ENCODE data around the gene TMEM184A.
A peak's percentile ranks its signal among the peaks of the same experiment; 100 is the strongest.

TMEM184A gene

GRCh38 chr7:1537535-1538412 is 18.2 kb downstream of the TMEM184A start:
- H2AFZ ChIP-seq (ENCODE audit: low read length), result peak overlapping the region; percentile 64
- WGBS, 2 donors (ENCODE audit: extremely low coverage in 2 of 2, insufficient read length in 2 of 2, insufficient replicate concordance in 1 of 2), result no CpG with 5 or more reads among the region's 56 CpGs
- peak overlapping the region; percentile 85 for H2BK15ac ChIP-seq (ENCODE audit: low read length)
- peaks cover 0 to 7% (median 0%) of the 10 kb centered on the region in 3 experiments for H3K27me3 ChIP-seq (ENCODE audit: control insufficient read depth in 3 of 3, insufficient read depth in 3 of 3, low read depth in 1 of 3, low read length in 3 of 3)
- H2BK5ac ChIP-seq (ENCODE audit: low read length), result peak overlapping the region; percentile 89
- H3K23ac ChIP-seq (ENCODE audit: low read depth, low read length, poor library complexity), result peak overlapping the region; percentile 93
- H3K9me3 ChIP-seq (replicated peaks in 1 of 2; ENCODE audit: control insufficient read depth in 2 of 2, insufficient read depth in 1 of 2, low read depth in 1 of 2, low read length in 2 of 2), result no peaks in the 10 kb centered on the region
- H3K14ac ChIP-seq (ENCODE audit: low read length), result peak overlapping the region; percentile 25
- H3K4ac ChIP-seq (ENCODE audit: low read length), result peak overlapping the region; percentile 58
- peak; percentile 82 for DNase-seq (ENCODE audit: low spot score)
- peak overlapping the region; percentile 34 for H4K91ac ChIP-seq (ENCODE audit: low read depth, low read length, poor library complexity)
- H3K4me1 ChIP-seq (ENCODE audit: control insufficient read depth in 2 of 2, insufficient read depth in 1 of 2, low read depth in 1 of 2, low read length in 2 of 2), result peaks cover 39 to 48% of the 10 kb centered on the region in 2 donors
- peak overlapping the region; percentile 99 for H2AK5ac ChIP-seq (ENCODE audit: low read depth, low read length)
- peak overlapping the region; percentile 93 for H3K27ac ChIP-seq (replicated peaks; ENCODE audit: low read length)
- H4K8ac ChIP-seq (ENCODE audit: low read depth, low read length), result no peak overlapping the region
- H3K79me1 ChIP-seq (ENCODE audit: low read depth, low read length), result peaks cover 20% of the 10 kb centered on the region
- peak overlapping the region; percentile 99 for H2BK120ac ChIP-seq (ENCODE audit: low read depth, low read length)
- peak overlapping the region; percentile 62 for H3K4me2 ChIP-seq (ENCODE audit: insufficient read depth, low read length, poor library complexity, severe bottlenecking)
- H3K36me3 ChIP-seq (replicated peaks in 1 of 2; ENCODE audit: control insufficient read depth in 2 of 2, insufficient read depth in 2 of 2, low read length in 2 of 2), result peaks cover 0 to 6% of the 10 kb centered on the region in 2 donors
- peak overlapping the region in 1 of 2 donors; percentile 9 for H3K4me3 ChIP-seq (ENCODE audit: low read length in 2 of 2)
- peak overlapping the region; percentile 77 for H3K9ac ChIP-seq (ENCODE audit: low read depth, low read length, poor library complexity)
- peak overlapping the region; percentile 98 for H3K18ac ChIP-seq (ENCODE audit: low read length)
- peak overlapping the region; percentile 48 for H2BK12ac ChIP-seq (ENCODE audit: low read length)

GRCh38 chr7:1536743-1537534 is 19.1 kb downstream of the TMEM184A start:
- Histone ChIP-seq H2BK12ac (ENCODE audit: low read length) (peak overlapping the region; percentile 97), H4K8ac (ENCODE audit: low read depth, low read length) (peak overlapping the region; percentile 17), H2BK15ac (ENCODE audit: low read length) (peak overlapping the region; percentile 91), H3K36me3 (replicated peaks in 1 of 2; ENCODE audit: control insufficient read depth in 2 of 2, insufficient read depth in 2 of 2, low read length in 2 of 2) (peaks cover 0 to 6% of the 10 kb centered on the region in 2 donors), H2BK5ac (ENCODE audit: low read length) (peak overlapping the region; percentile 89), H2BK120ac (ENCODE audit: low read depth, low read length) (peak overlapping the region; percentile 99), H3K14ac (ENCODE audit: low read length) (peak overlapping the region; percentile 25), H4K91ac (ENCODE audit: low read depth, low read length, poor library complexity) (peak overlapping the region; percentile 38), H3K4ac (ENCODE audit: low read length) (peak overlapping the region; percentile 97), H2AK5ac (ENCODE audit: low read depth, low read length) (peak overlapping the region; percentile 99), H3K4me3 (ENCODE audit: low read length in 2 of 2) (peak overlapping the region in 1 of 2 donors; percentile 9), H3K9ac (ENCODE audit: low read depth, low read length, poor library complexity) (peak overlapping the region; percentile 77), H3K4me1 (ENCODE audit: control insufficient read depth in 2 of 2, insufficient read depth in 1 of 2, low read depth in 1 of 2, low read length in 2 of 2) (peaks cover 40 to 57% of the 10 kb centered on the region in 2 donors), H3K23ac (ENCODE audit: low read depth, low read length, poor library complexity) (peak overlapping the region; percentile 93), H3K79me1 (ENCODE audit: low read depth, low read length) (peaks cover 20% of the 10 kb centered on the region), H2AFZ (ENCODE audit: low read length) (peak overlapping the region; percentile 52), H3K4me2 (ENCODE audit: insufficient read depth, low read length, poor library complexity, severe bottlenecking) (peak overlapping the region; percentile 62), H3K27ac (replicated peaks; ENCODE audit: low read length) (peak overlapping the region; percentile 93), H3K9me3 (replicated peaks in 1 of 2; ENCODE audit: control insufficient read depth in 2 of 2, insufficient read depth in 1 of 2, low read depth in 1 of 2, low read length in 2 of 2) (no peaks in the 10 kb centered on the region), H3K27me3 (ENCODE audit: control insufficient read depth in 3 of 3, insufficient read depth in 3 of 3, low read depth in 1 of 3, low read length in 3 of 3) (peaks cover 0 to 11% (median 2%) of the 10 kb centered on the region in 3 experiments), H3K18ac (ENCODE audit: low read length) (peak overlapping the region; percentile 98)
- peak; percentile 77 for DNase-seq (ENCODE audit: low spot score)
- no CpG with 5 or more reads among the region's 52 CpGs for WGBS, 2 donors (ENCODE audit: extremely low coverage in 2 of 2, insufficient read length in 2 of 2, insufficient replicate concordance in 1 of 2)

- Histone ChIP-seq H4K91ac (ENCODE audit: low read depth, low read length, poor library complexity) (no peak overlapping the region), H3K4me2 (ENCODE audit: insufficient read depth, low read length, poor library complexity, severe bottlenecking) (peak overlapping the region; percentile 62), H2BK5ac (ENCODE audit: low read length) (peak overlapping the region; percentile 89), H2BK120ac (ENCODE audit: low read depth, low read length) (no peak overlapping the region), H3K4me1 (ENCODE audit: control insufficient read depth in 2 of 2, insufficient read depth in 1 of 2, low read depth in 1 of 2, low read length in 2 of 2) (peaks cover 44 to 62% of the 10 kb centered on the region in 2 donors), H2AK5ac (ENCODE audit: low read depth, low read length) (peak overlapping the region; percentile 94), H3K18ac (ENCODE audit: low read length) (peak overlapping the region; percentile 92), H3K9ac (ENCODE audit: low read depth, low read length, poor library complexity) (peak overlapping the region; percentile 64), H2BK12ac (ENCODE audit: low read length) (peak overlapping the region; percentile 94), H3K14ac (ENCODE audit: low read length) (peak overlapping the region; percentile 94), H3K27me3 (ENCODE audit: control insufficient read depth in 3 of 3, insufficient read depth in 3 of 3, low read depth in 1 of 3, low read length in 3 of 3) (peaks cover 0 to 15% (median 7%) of the 10 kb centered on the region in 3 experiments), H3K9me3 (replicated peaks in 1 of 2; ENCODE audit: control insufficient read depth in 2 of 2, insufficient read depth in 1 of 2, low read depth in 1 of 2, low read length in 2 of 2) (no peaks in the 10 kb centered on the region), H3K27ac (replicated peaks; ENCODE audit: low read length) (peak overlapping the region; percentile 81), H3K79me1 (ENCODE audit: low read depth, low read length) (peaks cover 18% of the 10 kb centered on the region), H4K8ac (ENCODE audit: low read depth, low read length) (no peak overlapping the region), H2AFZ (ENCODE audit: low read length) (no peak overlapping the region), H3K4ac (ENCODE audit: low read length) (peak overlapping the region; percentile 68), H3K4me3 (ENCODE audit: low read length in 2 of 2) (no peak overlapping the region), H3K36me3 (replicated peaks in 1 of 2; ENCODE audit: control insufficient read depth in 2 of 2, insufficient read depth in 2 of 2, low read length in 2 of 2) (peaks cover 0 to 6% of the 10 kb centered on the region in 2 donors), H2BK15ac (ENCODE audit: low read length) (peak overlapping the region; percentile 91), H3K23ac (ENCODE audit: low read depth, low read length, poor library complexity) (no peak overlapping the region)
- DNase-seq (ENCODE audit: low spot score), result no peak
- WGBS, 2 donors (ENCODE audit: extremely low coverage in 2 of 2, insufficient read length in 2 of 2, insufficient replicate concordance in 1 of 2), result no CpG with 5 or more reads among the region's 7 CpGs
Observed at GRCh38 chr7:1536455-1536742, 19.6 kb downstream of the TMEM184A start.

Measured in neuronal stem cell (in vitro differentiated cells).